HepG2 (cell line): ENCODE results near the gene COG4. TPM values are rescaled to one million over a fixed set of nuclear protein-coding genes. Genes with fewer than 3 reads are reported as not detected.

Experiments used
- ATAC-seq: fragments of 200-7000 bp; cut with Tn5 transposase; 3 replicates; pipeline ENCODE4 v1.9.1; 2020; ENCODE audit warnings: mild to moderate bottlenecking, moderate library complexity
- BruUV-seq: library from RNA; stranded (reverse); fragments of 400-500 nt; replicated peaks from 2 replicates; lab custom pipeline; 2021; lab: Mats Ljungman, UMichigan
- CTCF ChIA-PET: fragments of 300-600 bp; formaldehyde crosslinking; extraction: SDS; loops from one replicate; lab custom pipeline; 2021; ENCODE audit warnings: low total read pairs, inconsistent platforms, low intra/inter-chr PET ratio; lab: Yijun Ruan, JAX
- POLR2A ChIA-PET: fragments of 350-600 bp; sonication (Branson Sonifier 250); formaldehyde crosslinking; loops from one replicate; lab custom pipeline; 2020; ENCODE audit warnings: antibody characterized with exemption, inconsistent platforms; lab: Yijun Ruan, JAX
- DNase-seq: peaks from one replicate; pipeline ENCODE4 v3.0.0-alpha.2; 2015; ENCODE audit warnings: low spot score
- FAIRE-seq: peaks from 3 replicates; lab custom pipeline; 2011; peaks lifted over from hg19 to GRCh38; lab: Jason Lieb, UNC
- H2AFZ ChIP-seq: one replicate; pipeline ENCODE4 v1.6.1; 2011; ENCODE audit warnings: low read length, inconsistent platforms
- H3K27ac ChIP-seq: fragments of 300-600 bp; 3 replicates; pipeline ENCODE4 v1.8.0; 2011; ENCODE audit warnings: mixed run types, mild to moderate bottlenecking, mixed read lengths, low read length, inconsistent platforms; ENCODE audit not compliant: insufficient read depth; ENCODE audit errors: extremely low read length
- H3K27me3 ChIP-seq, 2 experiments: fragments of 200-600 bp in 1 of 2; 2 replicates in 1 of 2; 3 replicates in 1 of 2; pipeline versions ENCODE4 v1.6.0 to v1.8.0; 2011; ENCODE audit warnings: low read length in 2 of 2, mild to moderate bottlenecking in 2 of 2, moderate library complexity in 2 of 2, inconsistent platforms in 1 of 2; ENCODE audit not compliant: insufficient read depth in 2 of 2, control insufficient read depth in 1 of 2
- H3K36me3 ChIP-seq, 2 experiments: fragments of 200-600 bp in 1 of 2; replicated peaks in 1 of 2; 2 replicates in 1 of 2; 3 replicates in 1 of 2; pipeline versions ENCODE4 v1.5.1 to v1.8.0; 2011; ENCODE audit warnings: low read length in 2 of 2, inconsistent platforms in 1 of 2; ENCODE audit not compliant: insufficient read depth in 2 of 2, control insufficient read depth in 1 of 2
- H3K4me1 ChIP-seq: 2 replicates; pipeline ENCODE4 v1.5.1; 2012; ENCODE audit warnings: low read length, inconsistent platforms; ENCODE audit not compliant: insufficient read depth
- H3K4me2 ChIP-seq: 2 replicates; pipeline ENCODE4 v1.6.0; 2011; ENCODE audit warnings: low read depth, low read length, inconsistent platforms
- H3K4me3 ChIP-seq, 3 experiments: fragments of 200-600 bp in 1 of 3; sonication (generic), shearing (Covaris generic) in 1 of 3; replicated peaks in 1 of 3; 2 replicates each; pipeline ENCODE4 v1.5.1; 2011 to 2016; ENCODE audit warnings: low read length in 3 of 3, inconsistent platforms in 2 of 3, low read depth in 2 of 3, mild to moderate bottlenecking in 2 of 3, control low read depth in 1 of 3, mixed read lengths in 1 of 3; ENCODE audit not compliant: insufficient read depth in 1 of 3
- H3K79me2 ChIP-seq: one replicate; pipeline ENCODE4 v1.6.1; 2011; ENCODE audit warnings: low read length, inconsistent platforms; ENCODE audit not compliant: insufficient read depth
- H3K9ac ChIP-seq: 2 replicates; pipeline ENCODE4 v1.6.0; 2011; ENCODE audit warnings: mild to moderate bottlenecking, low read depth, low read length, inconsistent platforms; ENCODE audit not compliant: insufficient read depth
- H3K9me3 ChIP-seq: 2 replicates; pipeline ENCODE4 v1.5.1; 2012; ENCODE audit warnings: mild to moderate bottlenecking, low read length
- H4K20me1 ChIP-seq: 2 replicates; pipeline ENCODE4 v1.6.0; 2011; ENCODE audit warnings: inconsistent platforms, mild to moderate bottlenecking, low read length, moderate library complexity; ENCODE audit not compliant: insufficient read depth
- ATAD3A ChIP-seq: sonication (generic); formaldehyde crosslinking; IDR thresholded peaks from 2 replicates; pipeline ENCODE4 v1.4.0; 2020; ENCODE audit warnings: missing genetic modification reagents
- RBM22 ChIP-seq: fragments of 200-400 bp; formaldehyde crosslinking; optimal IDR thresholded peaks from 2 replicates; pipeline ENCODE3; 2017; ENCODE audit warnings: mild to moderate bottlenecking, low read length, moderate library complexity
- ZNF646 ChIP-seq: sonication (generic); formaldehyde crosslinking; IDR thresholded peaks from 2 replicates; pipeline ENCODE4 v1.9.0; 2021; ENCODE audit warnings: mild to moderate bottlenecking, missing genetic modification reagents
- WGBS: methylation state at CpG from one replicate; pipeline ENCODE4 v1.1.6; 2017; ENCODE audit warnings: low lambda C conversion rate; 5-methylcytosine and 5-hydroxymethylcytosine counted together
- in situ Hi-C: cut with HindIII; loops from 2 replicates; pipeline ENCODE4 v1.10.0; 2017; ENCODE audit warnings: low pct_unique_long_range_greater_than_20kb; ENCODE audit not compliant: extremely low pct_ligation_motif_present
- intact Hi-C: fragments of 100-400 bp; cut with micrococcal nuclease; formaldehyde crosslinking; loops from one replicate; pipeline ENCODE4 v1.10.0; 2022; ENCODE audit not compliant: unreplicated experiment
- polyA plus RNA-seq, 8 experiments: library from polyadenylated mRNA; depleted of rRNA in 3 of 8; stranded (reverse) in 7 of 8; unstranded in 1 of 8; fragments of >200 nt; fragmentation: Illumina TruSeq in 4 of 8; extraction: Trizol in 4 of 8; gene quantifications; 2 replicates each; pipeline versions ENCODE4 v1.2.1 to v1.2.3, GENCODE V29; 2011 to 2016; ENCODE audit warnings: low read depth in 4 of 8, missing spikeins in 1 of 8, mixed read lengths in 1 of 8; ENCODE audit not compliant: insufficient read depth in 1 of 8
- total RNA-seq, 5 experiments: library from RNA; depleted of rRNA; stranded (reverse); fragments of >200 nt; fragmentation: Illumina TruSeq; extraction: Trizol; gene quantifications; 2 replicates each; pipeline ENCODE4 v1.2.3, GENCODE V29; 2016; ENCODE audit warnings: low read depth in 1 of 5

The COG4 gene
- total and polyA plus RNA-seq, 2 of the 13 experiments (the other 11 are each of a cell fraction or from before 2014, with no cell fraction given) = 51.1 to 73.8 TPM

DNA sequence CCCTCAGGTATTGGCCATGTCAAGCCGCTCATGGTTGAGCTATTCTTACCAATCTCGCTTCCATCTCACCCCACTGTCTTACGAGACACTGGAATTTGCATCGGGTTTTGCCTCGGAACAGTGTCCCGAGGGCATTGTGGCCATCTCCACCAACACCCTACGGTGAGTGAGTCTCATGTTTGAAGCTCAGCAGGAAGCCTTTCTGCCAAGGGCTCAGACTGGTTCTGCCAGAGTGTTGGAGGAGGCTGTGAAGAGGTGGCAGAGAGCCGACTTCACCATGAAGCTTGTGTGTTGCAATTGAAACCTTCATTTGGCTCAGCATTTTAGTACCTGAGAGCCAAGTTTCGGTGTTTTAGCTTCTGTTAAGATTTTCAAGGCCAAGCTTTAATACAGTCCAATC is 38.3 kb upstream of the COG4 start:
- H3K4me2 ChIP-seq = no peak overlapping the region
- POLR2A ChIA-PET = no interaction called here
- H2AFZ ChIP-seq = no peak overlapping the region
- H3K4me3 ChIP-seq = no peak overlapping the region
- H4K20me1 ChIP-seq = 0 out of 2 replicates have a peak, but pooled peaks cover 4% of the 10 kb centered on the region
- no peak overlapping the region for H3K9ac ChIP-seq
- no peaks in the 10 kb centered on the region for H3K4me1 ChIP-seq
- 97% methylated on average over 9 of the region's 9 CpGs for WGBS
- no peak for TF ChIP-seq ZNF646 (CRISPR knock-in tag)
- peak; percentile 90 for TF ChIP-seq RBM22
- no peak for TF ChIP-seq ATAD3A (CRISPR knock-in tag)
- TF ChIP-seq, all 625 proteins: peak for 1
- no peak for FAIRE-seq
- no peak; the same call in 2 of the 3 replicates for ATAC-seq
- Histone ChIP-seq H3K27me3 (no peaks in the 10 kb centered on the region), H3K9me3 (no peaks in the 10 kb centered on the region), H3K79me2 (no peaks in the 10 kb centered on the region), H3K36me3 (peaks cover 63 to 94% of the 10 kb centered on the region in 2 experiments), H3K27ac (no peak overlapping the region)
- no peak for DNase-seq
- intact Hi-C loops = no loop called here
- BruUV-seq = no TSS peak
- CTCF ChIA-PET = no interaction called here
- in situ Hi-C loops = no loop called here
